Keratinocyte (primary cell): ENCODE data around the gene WASF2.

Experiments
- EZH2 ChIP-seq: IDR thresholded peaks from one replicate; pipeline ENCODE4 v1.6.1; 2012; ENCODE audit warnings: inconsistent platforms, mild to moderate bottlenecking, low read length, moderate library complexity
- TF ChIP-seq, protein P1 (sequence below), 3 experiments: IDR thresholded peaks in 1 of 3; conservative IDR thresholded peaks in 1 of 3; optimal IDR thresholded peaks in 1 of 3; 2 replicates in 2 of 3; 3 replicates in 1 of 3; pipeline versions ENCODE3 to v1.5.1; 2011; ENCODE audit warnings: low read length in 3 of 3, mild to moderate bottlenecking in 3 of 3, moderate library complexity in 2 of 3, control low read depth in 1 of 3, inconsistent platforms in 1 of 3; ENCODE audit not compliant: insufficient read depth in 2 of 3; ENCODE audit errors: extremely low read depth in 1 of 3

DNA sequence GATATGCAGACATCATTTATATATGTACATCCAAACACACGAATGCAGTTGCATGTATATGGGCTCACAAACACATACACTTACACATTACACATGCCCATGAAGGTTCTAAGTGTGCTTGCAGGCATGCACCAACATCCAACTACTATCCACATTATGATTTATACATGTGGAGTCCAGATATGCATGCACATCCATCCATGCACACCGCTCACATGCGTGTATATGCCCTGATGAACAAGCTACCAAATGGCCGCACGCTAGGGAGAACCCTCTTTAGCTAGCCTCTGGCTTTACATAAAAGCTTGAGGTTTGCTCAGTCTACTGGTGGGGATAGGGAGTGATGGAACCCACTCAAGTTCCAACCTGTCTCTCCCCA lies 89.0 kb downstream of the WASF2 start:
- TF ChIP-seq, protein P1, sequence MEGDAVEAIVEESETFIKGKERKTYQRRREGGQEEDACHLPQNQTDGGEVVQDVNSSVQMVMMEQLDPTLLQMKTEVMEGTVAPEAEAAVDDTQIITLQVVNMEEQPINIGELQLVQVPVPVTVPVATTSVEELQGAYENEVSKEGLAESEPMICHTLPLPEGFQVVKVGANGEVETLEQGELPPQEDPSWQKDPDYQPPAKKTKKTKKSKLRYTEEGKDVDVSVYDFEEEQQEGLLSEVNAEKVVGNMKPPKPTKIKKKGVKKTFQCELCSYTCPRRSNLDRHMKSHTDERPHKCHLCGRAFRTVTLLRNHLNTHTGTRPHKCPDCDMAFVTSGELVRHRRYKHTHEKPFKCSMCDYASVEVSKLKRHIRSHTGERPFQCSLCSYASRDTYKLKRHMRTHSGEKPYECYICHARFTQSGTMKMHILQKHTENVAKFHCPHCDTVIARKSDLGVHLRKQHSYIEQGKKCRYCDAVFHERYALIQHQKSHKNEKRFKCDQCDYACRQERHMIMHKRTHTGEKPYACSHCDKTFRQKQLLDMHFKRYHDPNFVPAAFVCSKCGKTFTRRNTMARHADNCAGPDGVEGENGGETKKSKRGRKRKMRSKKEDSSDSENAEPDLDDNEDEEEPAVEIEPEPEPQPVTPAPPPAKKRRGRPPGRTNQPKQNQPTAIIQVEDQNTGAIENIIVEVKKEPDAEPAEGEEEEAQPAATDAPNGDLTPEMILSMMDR (optimal IDR thresholded peaks at IDR 0.05 in 1 of 3, IDR thresholded peaks at IDR 0.05 in 1 of 3, conservative IDR thresholded peaks at IDR 0.05 in 1 of 3; ENCODE audit: extremely low read depth in 1 of 3, insufficient read depth in 2 of 3, low read length in 3 of 3): no peak
- no peak for TF ChIP-seq EZH2
